Neural cell (in vitro differentiated cells): ENCODE measurements around the gene WDR91. TPM values are rescaled to one million over a fixed set of nuclear protein-coding genes. Genes with fewer than 3 reads are reported as not detected.

Source experiments
- H2AFZ ChIP-seq: fragments of 200-600, 300-800 bp; sonication (generic), shearing (Covaris generic); 2 replicates; pipeline ENCODE4 v1.6.0; 2014; ENCODE audit warnings: low read depth, mild to moderate bottlenecking, antibody characterized with exemption, low read length, moderate library complexity
- H3F3A ChIP-seq: fragments of 200-600 bp; shearing (Covaris generic); 2 replicates; pipeline ENCODE4 v1.6.1; 2016; ENCODE audit warnings: mild to moderate bottlenecking, moderate library complexity, mixed read lengths, antibody characterized with exemption, low read length; ENCODE audit not compliant: insufficient read depth, poor library complexity, severe bottlenecking
- H3K27ac ChIP-seq: fragments of 200-600, 300-800 bp; sonication (generic), shearing (Covaris generic); 2 replicates; pipeline ENCODE4 v1.5.1; 2014; ENCODE audit warnings: mild to moderate bottlenecking, low read length, moderate library complexity
- H3K27me3 ChIP-seq: fragments of 300-800, 200-600 bp; sonication (generic), shearing (Covaris generic); 2 replicates; pipeline ENCODE4 v1.6.0; 2014; ENCODE audit warnings: mild to moderate bottlenecking, low read depth, low read length, moderate library complexity; ENCODE audit not compliant: insufficient read depth
- H3K36me3 ChIP-seq: fragments of 300-800, 200-600 bp; sonication (generic), shearing (Covaris generic); 2 replicates; pipeline ENCODE4 v1.5.1; 2014; ENCODE audit warnings: mild to moderate bottlenecking, antibody characterized with exemption, low read length, moderate library complexity; ENCODE audit not compliant: insufficient read depth
- H3K4me2 ChIP-seq: fragments of 300-800, 200-600 bp; sonication (generic), shearing (Covaris generic); 2 replicates; pipeline ENCODE4 v1.6.0; 2014; ENCODE audit warnings: mild to moderate bottlenecking, low read length
- H3K4me3 ChIP-seq: fragments of 300-800, 200-600 bp; sonication (generic), shearing (Covaris generic); 2 replicates; pipeline ENCODE4 v1.5.1; 2014; ENCODE audit warnings: mild to moderate bottlenecking, low read length, moderate library complexity
- H3K79me2 ChIP-seq: fragments of 200-600 bp; shearing (Covaris generic); replicated peaks from 2 replicates; pipeline ENCODE4 v1.6.0; 2014; ENCODE audit warnings: mild to moderate bottlenecking, low read length, moderate library complexity; ENCODE audit not compliant: insufficient read depth
- H3K9ac ChIP-seq: fragments of 300-800, 200-600 bp; sonication (generic), shearing (Covaris generic); 2 replicates; pipeline ENCODE4 v1.6.1; 2016; ENCODE audit warnings: mild to moderate bottlenecking, low read length, mixed read lengths
- H3K9me2 ChIP-seq: fragments of 200-600 bp; shearing (Covaris generic); 2 replicates; pipeline ENCODE4 v1.6.1; 2016; ENCODE audit warnings: mild to moderate bottlenecking, low read length, mixed read lengths; ENCODE audit not compliant: insufficient read depth
- H3K9me3 ChIP-seq: fragments of 200-600, 300-800 bp; sonication (generic), shearing (Covaris generic); 2 replicates; pipeline ENCODE4 v1.6.1; 2016; ENCODE audit warnings: mild to moderate bottlenecking, mixed run types, low read length, moderate library complexity, mixed read lengths
- H4K20me1 ChIP-seq: fragments of 200-600 bp; shearing (Covaris generic); 2 replicates; pipeline ENCODE4 v1.6.1; 2016; ENCODE audit warnings: mild to moderate bottlenecking, mixed run types; ENCODE audit not compliant: insufficient read depth
- EP300 ChIP-seq: fragments of 450-650 bp; conservative IDR thresholded peaks from 2 replicates; pipeline ENCODE4 v1.6.1; 2014; ENCODE audit warnings: antibody characterized with exemption, mild to moderate bottlenecking, moderate library complexity; ENCODE audit not compliant: poor library complexity, severe bottlenecking
- EZH2 ChIP-seq: fragments of 200-600, 300-800 bp; shearing (Covaris generic), sonication (generic); IDR thresholded peaks from 2 replicates; pipeline ENCODE4 v1.6.1; 2014; ENCODE audit warnings: antibody characterized with exemption, low read length, borderline replicate concordance, mild to moderate bottlenecking; ENCODE audit not compliant: insufficient read depth, poor library complexity, severe bottlenecking
- MXI1 ChIP-seq: fragments of 450-650 bp; conservative IDR thresholded peaks from 2 replicates; pipeline ENCODE4 v1.6.1; 2014; ENCODE audit warnings: antibody characterized with exemption, mild to moderate bottlenecking; ENCODE audit not compliant: poor library complexity, severe bottlenecking
- POLR2AphosphoS5 ChIP-seq: IDR thresholded peaks from 2 replicates; pipeline ENCODE4 v1.6.1; 2012
- RAD21 ChIP-seq: fragments of 450-650 bp; conservative IDR thresholded peaks from 2 replicates; pipeline ENCODE4 v1.6.1; 2014; ENCODE audit warnings: antibody characterized with exemption, mild to moderate bottlenecking, moderate library complexity
- SMC3 ChIP-seq: fragments of 450-650 bp; conservative IDR thresholded peaks from 2 replicates; pipeline ENCODE4 v1.6.1; 2014; ENCODE audit warnings: antibody characterized with exemption, mild to moderate bottlenecking, moderate library complexity; ENCODE audit not compliant: poor library complexity
- TAF1 ChIP-seq: IDR thresholded peaks from 2 replicates; pipeline ENCODE4 v1.6.1; 2012; ENCODE audit warnings: low read depth
- polyA plus RNA-seq: library from polyadenylated mRNA; depleted of rRNA; stranded (reverse); fragments of >200 nt; gene quantifications from 2 replicates; pipeline ENCODE4 v1.2.3, GENCODE V29; 2014
- TF ChIP-seq, protein P1 (sequence below): fragments of 450-650 bp; IDR thresholded peaks from 2 replicates; pipeline ENCODE4 v1.5.1; 2014; ENCODE audit warnings: antibody characterized with exemption, mild to moderate bottlenecking, moderate library complexity; ENCODE audit not compliant: poor library complexity, severe bottlenecking
- TF ChIP-seq, protein P2 (sequence below): IDR thresholded peaks from 2 replicates; pipeline ENCODE4 v1.6.1; 2012; ENCODE audit warnings: borderline replicate concordance

The WDR91 gene
- polyA plus RNA-seq, 1 donor from 2014 or later = 17.7 TPM

DNA sequence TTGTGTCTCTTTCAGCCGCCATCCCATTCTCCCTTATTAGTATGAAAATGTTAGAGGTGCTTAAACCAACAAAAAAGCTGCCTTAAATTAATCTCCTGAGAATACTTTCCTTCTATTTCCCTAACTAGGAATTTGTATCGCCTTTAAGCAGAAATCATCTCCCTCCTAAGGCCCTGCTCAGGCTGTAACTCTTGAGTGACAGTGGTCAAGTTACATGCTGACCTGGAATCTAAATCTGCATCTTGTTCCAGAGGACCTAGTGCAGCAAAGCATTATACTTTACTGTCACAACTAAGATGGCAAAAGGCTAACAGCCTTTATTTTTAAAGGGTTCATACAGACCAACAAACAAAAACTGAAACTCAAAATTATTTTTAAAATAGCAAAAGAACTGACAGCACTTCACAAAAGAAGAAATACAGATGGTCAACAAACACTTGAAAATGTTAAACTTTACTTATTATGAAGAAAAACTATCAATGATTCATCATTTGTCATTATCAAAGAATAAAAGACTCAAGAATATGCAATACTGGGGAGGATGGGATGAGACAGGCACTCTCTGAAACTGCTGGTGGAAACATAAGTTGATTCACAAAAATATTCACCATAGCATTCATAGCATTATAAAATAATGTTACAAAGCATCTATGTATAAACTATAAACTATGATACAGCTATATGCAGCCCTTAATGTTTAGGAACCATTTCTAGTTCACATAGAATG is 51.8 kb downstream of the WDR91 start:
- no peak overlapping the region for H2AFZ ChIP-seq
- TF ChIP-seq RAD21 (no peak), TAF1 (no peak), SMC3 (no peak), EP300 (no peak), EZH2 (no peak), MXI1 (no peak), POLR2AphosphoS5 (no peak)
- TF ChIP-seq, protein P1, sequence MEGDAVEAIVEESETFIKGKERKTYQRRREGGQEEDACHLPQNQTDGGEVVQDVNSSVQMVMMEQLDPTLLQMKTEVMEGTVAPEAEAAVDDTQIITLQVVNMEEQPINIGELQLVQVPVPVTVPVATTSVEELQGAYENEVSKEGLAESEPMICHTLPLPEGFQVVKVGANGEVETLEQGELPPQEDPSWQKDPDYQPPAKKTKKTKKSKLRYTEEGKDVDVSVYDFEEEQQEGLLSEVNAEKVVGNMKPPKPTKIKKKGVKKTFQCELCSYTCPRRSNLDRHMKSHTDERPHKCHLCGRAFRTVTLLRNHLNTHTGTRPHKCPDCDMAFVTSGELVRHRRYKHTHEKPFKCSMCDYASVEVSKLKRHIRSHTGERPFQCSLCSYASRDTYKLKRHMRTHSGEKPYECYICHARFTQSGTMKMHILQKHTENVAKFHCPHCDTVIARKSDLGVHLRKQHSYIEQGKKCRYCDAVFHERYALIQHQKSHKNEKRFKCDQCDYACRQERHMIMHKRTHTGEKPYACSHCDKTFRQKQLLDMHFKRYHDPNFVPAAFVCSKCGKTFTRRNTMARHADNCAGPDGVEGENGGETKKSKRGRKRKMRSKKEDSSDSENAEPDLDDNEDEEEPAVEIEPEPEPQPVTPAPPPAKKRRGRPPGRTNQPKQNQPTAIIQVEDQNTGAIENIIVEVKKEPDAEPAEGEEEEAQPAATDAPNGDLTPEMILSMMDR = no peak

DNA sequence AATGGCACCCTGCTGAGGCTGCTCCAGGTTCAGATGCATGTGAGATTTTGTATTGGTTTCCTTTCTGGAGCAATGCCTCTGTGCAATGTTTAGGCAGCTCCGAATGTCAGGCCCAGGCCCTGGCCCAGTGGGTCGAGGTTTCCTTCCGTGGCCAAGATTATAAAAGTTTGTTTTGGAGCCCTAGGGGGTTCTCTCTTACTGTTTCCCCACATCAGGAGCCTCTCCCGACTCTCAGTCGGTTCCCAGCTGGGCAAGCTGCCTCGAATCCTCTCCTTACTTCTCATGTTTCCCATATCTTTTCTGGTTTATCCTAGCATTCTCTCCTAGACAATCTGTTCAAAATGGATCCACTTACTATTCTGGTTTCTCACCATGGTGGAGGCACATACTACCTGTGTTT is 52.5 kb downstream of the WDR91 start:
- Histone ChIP-seq H3K27me3 (no peaks in the 10 kb centered on the region), H3K36me3 (no peaks in the 10 kb centered on the region), H2AFZ (no peak overlapping the region), H3K9ac (no peak overlapping the region), H3K27ac (no peak overlapping the region), H4K20me1 (no peaks in the 10 kb centered on the region), H3K9me3 (peaks cover 6% of the 10 kb centered on the region), H3K4me3 (no peak overlapping the region), H3K4me2 (no peak overlapping the region), H3F3A (no peaks in the 10 kb centered on the region), H3K79me2 (no peaks in the 10 kb centered on the region), H3K9me2 (no peaks in the 10 kb centered on the region)
- TF ChIP-seq MXI1 = no peak
- no peak for TF ChIP-seq RAD21
- no peak for TF ChIP-seq POLR2AphosphoS5
- no peak for TF ChIP-seq EZH2
- no peak for TF ChIP-seq EP300
- no peak for TF ChIP-seq TAF1
- TF ChIP-seq, protein P2, sequence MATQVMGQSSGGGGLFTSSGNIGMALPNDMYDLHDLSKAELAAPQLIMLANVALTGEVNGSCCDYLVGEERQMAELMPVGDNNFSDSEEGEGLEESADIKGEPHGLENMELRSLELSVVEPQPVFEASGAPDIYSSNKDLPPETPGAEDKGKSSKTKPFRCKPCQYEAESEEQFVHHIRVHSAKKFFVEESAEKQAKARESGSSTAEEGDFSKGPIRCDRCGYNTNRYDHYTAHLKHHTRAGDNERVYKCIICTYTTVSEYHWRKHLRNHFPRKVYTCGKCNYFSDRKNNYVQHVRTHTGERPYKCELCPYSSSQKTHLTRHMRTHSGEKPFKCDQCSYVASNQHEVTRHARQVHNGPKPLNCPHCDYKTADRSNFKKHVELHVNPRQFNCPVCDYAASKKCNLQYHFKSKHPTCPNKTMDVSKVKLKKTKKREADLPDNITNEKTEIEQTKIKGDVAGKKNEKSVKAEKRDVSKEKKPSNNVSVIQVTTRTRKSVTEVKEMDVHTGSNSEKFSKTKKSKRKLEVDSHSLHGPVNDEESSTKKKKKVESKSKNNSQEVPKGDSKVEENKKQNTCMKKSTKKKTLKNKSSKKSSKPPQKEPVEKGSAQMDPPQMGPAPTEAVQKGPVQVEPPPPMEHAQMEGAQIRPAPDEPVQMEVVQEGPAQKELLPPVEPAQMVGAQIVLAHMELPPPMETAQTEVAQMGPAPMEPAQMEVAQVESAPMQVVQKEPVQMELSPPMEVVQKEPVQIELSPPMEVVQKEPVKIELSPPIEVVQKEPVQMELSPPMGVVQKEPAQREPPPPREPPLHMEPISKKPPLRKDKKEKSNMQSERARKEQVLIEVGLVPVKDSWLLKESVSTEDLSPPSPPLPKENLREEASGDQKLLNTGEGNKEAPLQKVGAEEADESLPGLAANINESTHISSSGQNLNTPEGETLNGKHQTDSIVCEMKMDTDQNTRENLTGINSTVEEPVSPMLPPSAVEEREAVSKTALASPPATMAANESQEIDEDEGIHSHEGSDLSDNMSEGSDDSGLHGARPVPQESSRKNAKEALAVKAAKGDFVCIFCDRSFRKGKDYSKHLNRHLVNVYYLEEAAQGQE = no peak
- TF ChIP-seq, protein P1 = no peak
- TF ChIP-seq SMC3 = no peak

More for the DNA sequence above, 51.8 kb downstream of the WDR91 start:
- Histone ChIP-seq H3K36me3 (no peaks in the 10 kb centered on the region), H3K79me2 (no peaks in the 10 kb centered on the region), H3K9ac (no peak overlapping the region), H3K9me3 (peaks cover 6% of the 10 kb centered on the region), H3K4me3 (no peak overlapping the region), H3F3A (no peaks in the 10 kb centered on the region), H3K27ac (no peak overlapping the region), H3K4me2 (no peak overlapping the region), H4K20me1 (no peaks in the 10 kb centered on the region), H3K27me3 (no peaks in the 10 kb centered on the region), H3K9me2 (no peaks in the 10 kb centered on the region)
